ENCODE results near the gene VWA3B.

The VWA3B gene

GRCh38 chr2:98087447-98088020 lies 567 bp downstream of the VWA3B start:
- peak overlapping the region; percentile 43 for H3K4me3 ChIP-seq (ENCODE audit: low read depth, low read length)
- no peak for TF ChIP-seq CTCF (IDR thresholded peaks at IDR 0.05; ENCODE audit: low read depth, low read length)

- no peak for TF ChIP-seq CTCF (IDR thresholded peaks at IDR 0.05; ENCODE audit: low read depth, low read length)
- no peak overlapping the region for H3K4me3 ChIP-seq (ENCODE audit: low read depth, low read length)
These were observed 1.3 kb downstream of the VWA3B start for GRCh38 chr2:98088261-98088660.

GRCh38 chr2:98089941-98090340 lies 3.0 kb downstream of the VWA3B start:
- no peak overlapping the region for H3K4me3 ChIP-seq (ENCODE audit: low read depth, low read length)
- TF ChIP-seq CTCF (IDR thresholded peaks at IDR 0.05; ENCODE audit: low read depth, low read length) = no peak

GRCh38 chr2:98090951-98091350 lies 4.0 kb downstream of the VWA3B start:
- TF ChIP-seq CTCF (IDR thresholded peaks at IDR 0.05; ENCODE audit: low read depth, low read length) = no peak
- H3K4me3 ChIP-seq (ENCODE audit: low read depth, low read length) = no peak overlapping the region

- no peak for TF ChIP-seq CTCF (IDR thresholded peaks at IDR 0.05; ENCODE audit: low read depth, low read length)
- no peak overlapping the region for H3K4me3 ChIP-seq (ENCODE audit: low read depth, low read length)
These were observed 4.8 kb downstream of the VWA3B start for GRCh38 chr2:98091738-98092137.

GRCh38 chr2:98093146-98093545 lies 6.2 kb downstream of the VWA3B start:
- no peak overlapping the region for H3K4me3 ChIP-seq (ENCODE audit: low read depth, low read length)
- TF ChIP-seq CTCF (IDR thresholded peaks at IDR 0.05; ENCODE audit: low read depth, low read length) = no peak

- TF ChIP-seq CTCF (IDR thresholded peaks at IDR 0.05; ENCODE audit: low read depth, low read length) = no peak
- no peak overlapping the region for H3K4me3 ChIP-seq (ENCODE audit: low read depth, low read length)
These were observed 6.6 kb downstream of the VWA3B start for GRCh38 chr2:98093611-98094010.
